A673 (cell line): ENCODE measurements around the gene RALGAPA2. TPM values are rescaled to one million over a fixed set of nuclear protein-coding genes. Genes with fewer than 3 reads are reported as not detected.

Experiments used
- BruUV-seq: library from RNA; stranded (reverse); fragments of 400-500 nt; replicated peaks from 2 replicates; lab custom pipeline; 2021; lab: Mats Ljungman, UMichigan
- CTCF ChIA-PET: fragments of 300-600 bp; sonication (Branson Sonifier 250); formaldehyde crosslinking; loops from one replicate; lab custom pipeline; 2022; ENCODE audit warnings: antibody characterized with exemption; lab: Charles Lee
- POLR2A ChIA-PET: fragments of 300-600 bp; sonication (Branson Sonifier 250); formaldehyde crosslinking; loops from one replicate; lab custom pipeline; 2022; ENCODE audit warnings: antibody characterized with exemption; ENCODE audit not compliant: low non-redundant PET; lab: Charles Lee
- DNase-seq: peaks from one replicate; pipeline ENCODE4 v3.0.0-alpha.2; 2015; ENCODE audit warnings: low spot score
- H3K27ac ChIP-seq: fragments of 200-600 bp; sonication (generic); 2 replicates; pipeline ENCODE4 v1.5.1; 2016; ENCODE audit warnings: mixed run types, low read depth, mild to moderate bottlenecking, mixed read lengths, antibody characterized with exemption, low read length; ENCODE audit not compliant: poor library complexity, severe bottlenecking
- H3K27me3 ChIP-seq: fragments of 200-600 bp; sonication (generic); replicated peaks from 2 replicates; pipeline ENCODE4 v1.6.1; 2017; ENCODE audit warnings: mixed run types, low read depth, mild to moderate bottlenecking, mixed read lengths, antibody characterized with exemption, low read length; ENCODE audit not compliant: insufficient read depth, poor library complexity
- H3K36me3 ChIP-seq: fragments of 200-600 bp; sonication (generic); 2 replicates; pipeline ENCODE4 v1.6.1; 2016; ENCODE audit warnings: mixed run types, mild to moderate bottlenecking, mixed read lengths, antibody characterized with exemption, low read length; ENCODE audit not compliant: insufficient read depth, poor library complexity, severe bottlenecking
- H3K4me1 ChIP-seq: fragments of 200-600 bp; sonication (generic); 2 replicates; pipeline ENCODE4 v1.6.1; 2017; ENCODE audit warnings: mixed run types, mild to moderate bottlenecking, mixed read lengths, antibody characterized with exemption, low read length; ENCODE audit not compliant: insufficient read depth, poor library complexity, severe bottlenecking
- H3K4me3 ChIP-seq: fragments of 200-600 bp; sonication (generic); 2 replicates; pipeline ENCODE4 v1.5.1; 2016; ENCODE audit warnings: low read depth, mixed run types, mild to moderate bottlenecking, mixed read lengths, low read length; ENCODE audit not compliant: poor library complexity, severe bottlenecking
- H3K9me3 ChIP-seq: fragments of 200-600 bp; sonication (generic); 2 replicates; pipeline ENCODE4 v1.6.1; 2016; ENCODE audit warnings: mixed run types, low read depth, mild to moderate bottlenecking, mixed read lengths, antibody characterized with exemption, low read length; ENCODE audit not compliant: poor library complexity, severe bottlenecking
- EZH2 ChIP-seq: fragments of 200-600 bp; sonication (generic); IDR thresholded peaks from 2 replicates; pipeline ENCODE4 v1.6.1; 2017; ENCODE audit warnings: borderline replicate concordance, low read depth, mild to moderate bottlenecking, mixed read lengths, antibody characterized with exemption, low read length; ENCODE audit not compliant: poor library complexity, severe bottlenecking
- intact Hi-C: fragments of 100-400 bp; cut with micrococcal nuclease; formaldehyde crosslinking; loops from one replicate; pipeline ENCODE4 v1.10.0; 2022; ENCODE audit not compliant: unreplicated experiment
- total RNA-seq: library from RNA; stranded (reverse); gene quantifications from 2 replicates; pipeline ENCODE4 v1.2.3, GENCODE V29; 2021
- TF ChIP-seq, protein P1 (sequence below): fragments of 300-800, 200-600 bp; sonication (generic); conservative IDR thresholded peaks from 2 replicates; pipeline ENCODE4 v1.5.1; 2017; ENCODE audit warnings: low read depth, mild to moderate bottlenecking, antibody characterized with exemption, low read length, moderate library complexity, mixed read lengths

RALGAPA2 gene
- total RNA-seq, 1 experiment from 2014 or later: 32.4 TPM

DNA sequence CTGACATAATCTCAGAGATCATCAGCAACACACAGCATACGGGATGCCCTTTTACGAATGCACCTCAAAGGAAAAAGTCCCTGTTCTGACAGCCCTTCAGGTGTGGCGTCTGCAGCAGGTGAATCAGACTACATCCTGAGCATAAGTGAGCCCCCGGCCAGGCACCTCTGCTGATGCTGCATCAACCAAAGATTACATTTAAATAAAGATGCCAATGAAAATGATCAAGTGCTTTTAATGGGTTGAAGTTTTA is 285.9 kb downstream of the RALGAPA2 start:
- Histone ChIP-seq H3K9me3 (no peaks in the 10 kb centered on the region), H3K4me1 (no peaks in the 10 kb centered on the region), H3K27ac (no peak overlapping the region), H3K4me3 (no peak overlapping the region), H3K36me3 (no peaks in the 10 kb centered on the region), H3K27me3 (no peaks in the 10 kb centered on the region)
- no TSS peak for BruUV-seq
- no peak for TF ChIP-seq EZH2
- TF ChIP-seq, protein P1, sequence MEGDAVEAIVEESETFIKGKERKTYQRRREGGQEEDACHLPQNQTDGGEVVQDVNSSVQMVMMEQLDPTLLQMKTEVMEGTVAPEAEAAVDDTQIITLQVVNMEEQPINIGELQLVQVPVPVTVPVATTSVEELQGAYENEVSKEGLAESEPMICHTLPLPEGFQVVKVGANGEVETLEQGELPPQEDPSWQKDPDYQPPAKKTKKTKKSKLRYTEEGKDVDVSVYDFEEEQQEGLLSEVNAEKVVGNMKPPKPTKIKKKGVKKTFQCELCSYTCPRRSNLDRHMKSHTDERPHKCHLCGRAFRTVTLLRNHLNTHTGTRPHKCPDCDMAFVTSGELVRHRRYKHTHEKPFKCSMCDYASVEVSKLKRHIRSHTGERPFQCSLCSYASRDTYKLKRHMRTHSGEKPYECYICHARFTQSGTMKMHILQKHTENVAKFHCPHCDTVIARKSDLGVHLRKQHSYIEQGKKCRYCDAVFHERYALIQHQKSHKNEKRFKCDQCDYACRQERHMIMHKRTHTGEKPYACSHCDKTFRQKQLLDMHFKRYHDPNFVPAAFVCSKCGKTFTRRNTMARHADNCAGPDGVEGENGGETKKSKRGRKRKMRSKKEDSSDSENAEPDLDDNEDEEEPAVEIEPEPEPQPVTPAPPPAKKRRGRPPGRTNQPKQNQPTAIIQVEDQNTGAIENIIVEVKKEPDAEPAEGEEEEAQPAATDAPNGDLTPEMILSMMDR: no peak
- DNase-seq: no peak
- intact Hi-C loops: no loop called here
- POLR2A ChIA-PET: no interaction called here
- CTCF ChIA-PET: no interaction called here

DNA sequence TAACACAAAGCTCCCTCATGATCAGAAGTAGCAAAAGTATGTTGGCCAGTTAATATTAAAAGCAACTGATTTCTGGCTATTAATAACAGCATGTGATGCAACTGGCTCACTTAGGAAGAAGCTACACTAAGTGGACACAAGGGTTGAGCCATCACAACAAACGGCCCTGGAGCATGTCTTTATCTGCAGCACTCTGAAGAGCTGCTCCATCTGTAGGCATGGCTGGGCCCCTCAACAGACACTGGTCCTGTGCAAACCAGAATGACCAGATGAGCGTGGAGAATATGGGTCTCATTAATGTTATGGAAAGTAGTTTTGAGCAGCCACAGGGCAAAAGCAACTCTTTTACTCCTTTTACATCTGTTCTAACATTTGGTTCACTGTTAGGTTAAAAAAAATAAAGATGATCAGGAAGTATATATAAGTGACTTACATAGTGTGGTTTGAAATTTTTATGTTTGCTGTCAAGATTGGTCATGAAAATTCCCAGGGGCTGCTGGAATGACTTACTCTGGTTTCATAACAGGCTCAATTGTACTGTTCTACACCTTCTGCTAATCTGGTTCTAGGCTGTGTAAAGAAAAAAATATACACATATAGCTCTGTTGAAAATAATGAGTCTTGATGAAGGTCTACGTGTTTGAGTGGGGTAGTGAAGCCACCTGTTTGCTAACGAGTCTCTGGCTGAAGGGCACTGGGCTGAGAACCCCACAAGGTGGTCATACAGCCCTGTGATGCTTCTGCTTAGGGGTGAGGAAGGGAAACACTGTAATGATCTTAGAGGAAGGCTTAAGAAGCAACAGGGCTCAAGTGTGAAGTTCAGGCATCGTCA is 286.4 kb downstream of the RALGAPA2 start:
- Histone ChIP-seq H3K4me1 (no peaks in the 10 kb centered on the region), H3K27me3 (no peaks in the 10 kb centered on the region), H3K27ac (no peak overlapping the region), H3K4me3 (no peak overlapping the region), H3K36me3 (no peaks in the 10 kb centered on the region), H3K9me3 (no peaks in the 10 kb centered on the region)
- intact Hi-C loops: no loop called here
- POLR2A ChIA-PET: no interaction called here
- no peak for DNase-seq
- CTCF ChIA-PET: no interaction called here
- TF ChIP-seq, protein P1: no peak
- TF ChIP-seq EZH2: no peak
- no TSS peak for BruUV-seq

DNA sequence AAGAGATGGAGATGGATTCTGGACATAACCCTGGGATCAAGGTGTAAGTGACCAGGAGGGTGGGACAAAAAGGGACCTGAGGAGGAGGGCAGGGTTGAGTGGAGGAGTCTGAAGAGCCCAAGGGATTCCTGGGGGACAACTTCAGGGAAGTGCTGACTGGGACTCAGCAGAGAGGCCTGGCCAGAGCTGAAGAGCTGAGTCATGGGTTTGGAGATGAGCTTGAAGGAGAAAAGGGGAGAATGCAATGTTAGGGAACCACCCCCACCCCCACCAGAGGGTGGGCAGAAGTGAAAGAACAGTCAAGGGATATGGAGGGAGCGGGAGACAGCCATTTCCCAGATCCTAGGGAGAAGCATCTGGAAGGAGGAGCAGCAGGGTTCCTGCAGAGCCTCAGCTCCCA is 289.3 kb downstream of the RALGAPA2 start:
- Histone ChIP-seq H3K27ac (no peak overlapping the region), H3K4me3 (no peak overlapping the region), H3K4me1 (no peaks in the 10 kb centered on the region), H3K27me3 (no peaks in the 10 kb centered on the region), H3K36me3 (no peaks in the 10 kb centered on the region), H3K9me3 (no peaks in the 10 kb centered on the region)
- intact Hi-C loops: no loop called here
- CTCF ChIA-PET: no interaction called here
- DNase-seq: no peak
- TF ChIP-seq, protein P1: no peak
- no peak for TF ChIP-seq EZH2
- BruUV-seq: no TSS peak
- POLR2A ChIA-PET: no interaction called here
